HFF-Myc (cell line): ENCODE measurements around the gene PKN1.

ENCODE experiments used
- DNase-seq: peaks from one replicate; pipeline ENCODE4 v3.0.0-alpha.2; 2011; ENCODE audit warnings: low read depth; ENCODE audit errors: extremely low read depth
- H3K4me3 ChIP-seq: replicated peaks from 2 replicates; pipeline ENCODE4 v1.5.1; 2011; ENCODE audit warnings: low read depth, mild to moderate bottlenecking, control low read depth, low read length
- CTCF ChIP-seq: IDR thresholded peaks from 2 replicates; pipeline ENCODE4 v1.5.1; 2012; ENCODE audit warnings: mild to moderate bottlenecking, low read depth, low read length, control low read depth; ENCODE audit errors: missing control alignments

PKN1 gene

DNA sequence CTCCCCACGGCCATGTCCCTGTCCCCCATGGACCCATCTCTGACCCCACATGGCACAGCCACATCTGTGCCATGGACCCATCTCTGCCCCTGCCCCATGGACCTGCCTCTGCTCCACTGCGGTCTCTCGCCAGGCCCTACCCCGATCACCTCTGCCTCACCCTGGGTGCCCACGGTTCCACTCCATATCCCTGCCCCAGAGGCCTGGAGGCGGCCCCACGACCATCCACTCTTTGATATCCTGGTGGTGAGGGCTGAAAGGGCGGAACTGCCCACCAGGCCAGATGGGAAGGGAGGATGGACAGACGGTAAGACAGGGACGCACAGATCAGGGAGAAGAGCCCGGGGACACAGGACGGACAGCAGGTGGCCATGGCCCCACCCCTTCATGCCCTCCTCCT is 41.7 kb downstream of the PKN1 start:
- H3K4me3 ChIP-seq = peak overlapping the region; percentile 35
- TF ChIP-seq CTCF = no peak
- DNase-seq = no peak

GRCh38 chr19:14475251-14476073 is 42.4 kb downstream of the PKN1 start, which contains the start of gene PTGER1:
PTGER1 (minus strand) TSS chr19:14475354; CDS start chr19:14474320, 1,034 bp downstream.
- peak; percentile 53 for TF ChIP-seq CTCF
- DNase-seq = no peak
- H3K4me3 ChIP-seq = peak within 1 kb of the TSS; percentile 35

DNA sequence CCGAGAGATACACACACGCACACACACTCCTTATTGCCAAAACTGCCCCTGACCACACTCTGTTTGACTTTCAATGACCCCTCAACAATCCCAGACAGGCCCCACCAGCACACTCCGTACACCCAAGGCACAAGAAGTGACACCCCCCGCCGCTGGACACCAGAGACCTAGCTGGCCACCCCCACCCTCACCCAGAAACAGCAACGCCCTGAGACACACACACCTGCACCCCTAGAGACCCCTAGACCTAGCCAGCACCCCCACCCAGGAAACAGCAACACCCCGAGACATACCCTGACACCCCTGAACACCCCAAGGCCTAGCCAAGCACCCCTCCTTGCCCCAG is 43.2 kb downstream of the PKN1 start:
- H3K4me3 ChIP-seq = no peak overlapping the region

DNA sequence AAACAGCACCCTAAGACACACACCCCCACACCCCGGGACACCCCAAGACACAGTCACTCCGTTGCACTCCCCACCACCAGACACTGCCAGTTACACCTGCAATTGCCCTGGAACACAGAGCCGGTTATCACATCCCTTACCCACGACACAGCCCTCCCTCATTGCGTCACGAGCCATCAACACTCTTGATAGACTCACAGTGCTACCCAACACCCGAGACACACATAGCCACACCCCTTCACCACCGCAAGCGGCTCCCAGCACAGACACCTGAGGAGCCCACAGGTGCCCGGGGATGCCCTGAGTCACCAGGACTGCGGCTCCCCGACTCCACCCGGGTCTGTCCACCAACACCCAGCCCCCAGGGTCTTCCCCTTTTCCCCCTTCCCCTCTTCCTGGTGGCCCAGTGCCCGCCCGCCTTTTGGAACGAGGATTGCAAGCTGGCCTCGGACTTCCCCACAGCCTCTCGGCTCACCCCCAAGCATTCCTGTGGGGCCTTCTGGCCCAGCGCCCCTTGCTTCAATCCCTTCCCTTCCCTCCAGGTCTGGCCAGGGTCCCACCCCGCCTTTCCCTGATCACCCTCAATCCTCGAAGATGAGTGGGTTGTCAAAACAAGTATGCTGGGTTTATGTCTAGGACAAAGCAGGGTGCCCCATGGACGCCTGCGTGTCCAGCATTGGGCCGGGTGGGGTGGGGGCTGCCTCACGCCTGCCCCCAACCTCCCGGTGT is 43.7 kb downstream of the PKN1 start:
- no peak for DNase-seq
- TF ChIP-seq CTCF = no peak
- H3K4me3 ChIP-seq = no peak overlapping the region

More for the DNA sequence above, 43.2 kb downstream of the PKN1 start:
- no peak for TF ChIP-seq CTCF
- DNase-seq = no peak

- no peak for DNase-seq
- H3K4me3 ChIP-seq = no peak overlapping the region
Observed at GRCh38 chr19:14477418-14478112, 44.5 kb downstream of the PKN1 start.

GRCh38 chr19:14478113-14478545 is 45.0 kb downstream of the PKN1 start:
- DNase-seq = no peak
- H3K4me3 ChIP-seq = no peak overlapping the region
- TF ChIP-seq CTCF = no peak

More at GRCh38 chr19:14477418-14478112, 44.5 kb downstream of the PKN1 start:
- no peak for TF ChIP-seq CTCF
